ENCODE data around the gene LRRC30.

DNA sequence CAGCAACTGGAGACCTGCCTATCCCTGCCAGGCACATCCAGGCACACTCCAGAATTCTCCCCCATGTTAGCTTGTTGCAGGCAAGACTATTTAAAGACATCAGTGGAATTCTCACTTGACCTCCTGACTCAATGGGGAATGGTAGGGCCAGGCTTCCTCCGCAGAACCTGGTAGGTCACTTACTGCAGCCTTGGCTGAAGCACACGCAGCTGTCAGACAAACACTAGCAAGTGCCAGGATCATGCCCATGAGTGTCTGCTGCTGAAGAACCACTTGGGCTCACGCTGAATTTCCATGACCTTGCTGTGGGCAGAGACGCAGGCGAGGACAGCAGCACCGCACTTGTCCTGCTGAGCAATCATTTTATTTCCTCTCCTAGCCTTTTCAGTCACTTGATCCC, 3.2 kb downstream of the LRRC30 start:
- TF ChIP-seq, protein P1, sequence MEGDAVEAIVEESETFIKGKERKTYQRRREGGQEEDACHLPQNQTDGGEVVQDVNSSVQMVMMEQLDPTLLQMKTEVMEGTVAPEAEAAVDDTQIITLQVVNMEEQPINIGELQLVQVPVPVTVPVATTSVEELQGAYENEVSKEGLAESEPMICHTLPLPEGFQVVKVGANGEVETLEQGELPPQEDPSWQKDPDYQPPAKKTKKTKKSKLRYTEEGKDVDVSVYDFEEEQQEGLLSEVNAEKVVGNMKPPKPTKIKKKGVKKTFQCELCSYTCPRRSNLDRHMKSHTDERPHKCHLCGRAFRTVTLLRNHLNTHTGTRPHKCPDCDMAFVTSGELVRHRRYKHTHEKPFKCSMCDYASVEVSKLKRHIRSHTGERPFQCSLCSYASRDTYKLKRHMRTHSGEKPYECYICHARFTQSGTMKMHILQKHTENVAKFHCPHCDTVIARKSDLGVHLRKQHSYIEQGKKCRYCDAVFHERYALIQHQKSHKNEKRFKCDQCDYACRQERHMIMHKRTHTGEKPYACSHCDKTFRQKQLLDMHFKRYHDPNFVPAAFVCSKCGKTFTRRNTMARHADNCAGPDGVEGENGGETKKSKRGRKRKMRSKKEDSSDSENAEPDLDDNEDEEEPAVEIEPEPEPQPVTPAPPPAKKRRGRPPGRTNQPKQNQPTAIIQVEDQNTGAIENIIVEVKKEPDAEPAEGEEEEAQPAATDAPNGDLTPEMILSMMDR (IDR thresholded peaks at IDR 0.05), result no peak
- TF ChIP-seq POLR2A (IDR thresholded peaks at IDR 0.05), result no peak
- TF ChIP-seq EP300 (IDR thresholded peaks at IDR 0.05), result no peak
- TF ChIP-seq POLR2AphosphoS5 (IDR thresholded peaks at IDR 0.05), result no peak

Measured in suprapubic skin (tissue), 4 donors.